ENCODE results near the gene TCF4. TPM values are rescaled to one million over a fixed set of nuclear protein-coding genes. Genes with fewer than 3 reads are reported as not detected.

TCF4 gene
- total and polyA plus RNA-seq, 10 donors: 14.6 to 200 (median 153) TPM

DNA sequence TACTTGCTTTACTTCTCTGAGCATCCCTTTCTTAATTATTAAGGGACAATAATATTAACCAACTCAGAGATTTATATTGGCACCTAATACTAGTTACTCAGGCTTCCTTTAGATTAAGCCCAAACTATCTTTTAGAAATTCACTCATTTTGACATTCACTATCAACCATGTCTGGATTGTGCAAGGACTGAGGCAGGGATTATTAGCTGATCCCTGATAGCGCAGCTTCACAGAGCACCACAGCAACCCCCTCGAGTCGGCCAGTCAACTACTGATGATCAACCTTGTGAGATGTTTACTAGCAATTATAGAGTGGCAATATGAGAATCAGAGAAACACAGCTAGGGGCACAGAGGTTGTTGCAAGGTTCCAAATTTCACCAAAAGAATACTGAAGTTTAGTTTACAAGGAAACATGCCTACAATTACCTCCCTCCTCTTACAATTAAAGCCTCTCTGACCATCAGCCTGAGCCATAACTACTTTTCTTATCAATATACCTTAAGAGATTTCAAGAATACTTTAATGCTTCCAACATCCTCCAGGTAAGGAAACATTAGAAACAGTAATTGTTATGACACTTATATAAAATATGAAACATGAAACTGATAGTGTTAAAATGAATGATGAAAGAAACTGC lies 191.6 kb downstream of the TCF4 start:
- intact Hi-C loops (cut with DNase I; ENCODE audit: low total_unique reads): no loop called here
- TF ChIP-seq POLR2AphosphoS5 (IDR thresholded peaks at IDR 0.05) (no peak), POLR2A (IDR thresholded peaks at IDR 0.05) (no peak), CTCF (IDR thresholded peaks at IDR 0.05 in 8 of 11, conservative IDR thresholded peaks at IDR 0.05 in 3 of 11) (no peak)
- H3K4me3 ChIP-seq: no peak overlapping the region
- no peaks in the 10 kb centered on the region for H3K9me3 ChIP-seq
- DNase-seq: no peak
- no peaks in the 10 kb centered on the region for H3K27me3 ChIP-seq (replicated peaks in 1 of 7)
- peaks cover 0 to 22% (median 6%) of the 10 kb centered on the region in 6 donors for H3K4me1 ChIP-seq
- WGBS, 5 donors: 82 to 94% (median 89%) methylated on average over 3 of the region's 3 CpGs
- H3K27ac ChIP-seq: peak overlapping the region in 3 of 8 donors; percentile 10 to 42 (median 12)
- no peaks in the 10 kb centered on the region for H3K36me3 ChIP-seq

- H3K9me3 ChIP-seq: no peaks in the 10 kb centered on the region
- H3K27me3 ChIP-seq (replicated peaks in 1 of 7): no peaks in the 10 kb centered on the region
- H3K27ac ChIP-seq: peak overlapping the region in 4 of 8 donors; percentile 10 to 42 (median 23)
- no peak for TF ChIP-seq POLR2AphosphoS5 (IDR thresholded peaks at IDR 0.05)
- no peak for TF ChIP-seq POLR2A (IDR thresholded peaks at IDR 0.05)
- no peak for TF ChIP-seq CTCF (IDR thresholded peaks at IDR 0.05 in 8 of 11, conservative IDR thresholded peaks at IDR 0.05 in 3 of 11)
- no peaks in the 10 kb centered on the region for H3K36me3 ChIP-seq
- 65 to 72% (median 70%) methylated on average over 6 of the region's 6 CpGs for WGBS, 5 donors
- intact Hi-C loops (cut with DNase I; ENCODE audit: low total_unique reads): no loop called here
- H3K4me3 ChIP-seq: no peak overlapping the region
- no peak for DNase-seq
- H3K4me1 ChIP-seq: peaks cover 0 to 18% (median 6%) of the 10 kb centered on the region in 6 donors
These were observed 192.2 kb downstream of the TCF4 start for GRCh38 chr18:55395799-55396198.

DNA sequence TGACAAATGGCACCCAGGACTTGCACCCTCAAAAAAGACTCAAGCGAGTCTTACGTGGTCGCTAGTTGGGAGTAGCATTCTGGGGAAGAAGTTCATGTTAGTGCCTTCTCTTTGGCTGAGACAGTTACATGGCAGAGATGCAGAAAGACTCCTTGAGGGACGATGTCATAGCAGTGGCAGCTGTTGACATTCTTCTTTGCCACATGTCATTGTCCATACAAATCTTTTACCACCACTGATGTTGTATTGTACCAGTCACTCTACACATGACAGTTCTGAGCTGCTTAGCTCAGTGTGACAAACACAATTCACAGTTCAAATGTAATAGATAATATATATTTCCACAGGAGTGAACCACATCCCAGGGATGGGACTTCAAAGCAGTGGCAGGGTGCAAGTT lies 197.1 kb downstream of the TCF4 start:
- no peaks in the 10 kb centered on the region for H3K36me3 ChIP-seq
- peaks cover 0 to 21% (median 7%) of the 10 kb centered on the region in 6 donors for H3K4me1 ChIP-seq
- TF ChIP-seq POLR2A (IDR thresholded peaks at IDR 0.05): no peak
- no peak for TF ChIP-seq CTCF (IDR thresholded peaks at IDR 0.05 in 8 of 11, conservative IDR thresholded peaks at IDR 0.05 in 3 of 11)
- TF ChIP-seq POLR2AphosphoS5 (IDR thresholded peaks at IDR 0.05): no peak
- DNase-seq: no peak
- H3K9me3 ChIP-seq: no peaks in the 10 kb centered on the region
- H3K27me3 ChIP-seq (replicated peaks in 1 of 7): no peaks in the 10 kb centered on the region
- intact Hi-C loops (cut with DNase I; ENCODE audit: low total_unique reads): no loop called here
- no peak overlapping the region for H3K27ac ChIP-seq
- H3K4me3 ChIP-seq: no peak overlapping the region
- 93 to 98% (median 96%) methylated on average over 4 of the region's 4 CpGs for WGBS, 5 donors

GRCh38 chr18:55387139-55387984 lies 200.6 kb downstream of the TCF4 start:
- intact Hi-C loops (cut with DNase I; ENCODE audit: low total_unique reads): no loop called here
- 60 to 73% (median 66%) methylated on average over 8 of the region's 8 CpGs for WGBS, 5 donors
- H3K27ac ChIP-seq: peak overlapping the region in 7 of 8 donors; percentile 48 to 76 (median 65)

More at GRCh38 chr18:55387139-55387984, 200.6 kb downstream of the TCF4 start:
- Histone ChIP-seq H3K4me1 (peaks cover 0 to 17% (median 7%) of the 10 kb centered on the region in 6 donors), H3K27me3 (replicated peaks in 1 of 7) (no peaks in the 10 kb centered on the region), H3K9me3 (peaks cover 0 to 8% (median 4%) of the 10 kb centered on the region in 8 donors), H3K36me3 (no peaks in the 10 kb centered on the region), H3K4me3 (no peak overlapping the region)
- no peak for DNase-seq
- no peak for TF ChIP-seq CTCF (IDR thresholded peaks at IDR 0.05 in 8 of 11, conservative IDR thresholded peaks at IDR 0.05 in 3 of 11)
- no peak for TF ChIP-seq POLR2A (IDR thresholded peaks at IDR 0.05)
- peak in 1 of 3 donors; percentile 75 for TF ChIP-seq POLR2AphosphoS5 (IDR thresholded peaks at IDR 0.05)

All from spleen (tissue), 11 donors.